GM13976 (cell line): Measurements from ENCODE around the gene TBC1D20.

Experiments used
- DNase-seq: peaks from one replicate; pipeline ENCODE4 v3.0.0; 2012; ENCODE audit warnings: low spot score
- CTCF ChIP-seq: IDR thresholded peaks from 2 replicates; pipeline ENCODE4 v1.5.1; 2012; ENCODE audit warnings: borderline replicate concordance, mild to moderate bottlenecking; ENCODE audit not compliant: insufficient read depth; ENCODE audit errors: extremely low read depth, missing control alignments, control extremely low read depth
- in situ Hi-C: fragments of 300-500 bp; cut with MboI; formaldehyde crosslinking; loops from one replicate; pipeline ENCODE4 v1.12.0; 2022; ENCODE audit warnings: low sequenced_read_pairs, mixed read lengths, inconsistent platforms; ENCODE audit not compliant: unreplicated experiment

TBC1D20 gene

DNA sequence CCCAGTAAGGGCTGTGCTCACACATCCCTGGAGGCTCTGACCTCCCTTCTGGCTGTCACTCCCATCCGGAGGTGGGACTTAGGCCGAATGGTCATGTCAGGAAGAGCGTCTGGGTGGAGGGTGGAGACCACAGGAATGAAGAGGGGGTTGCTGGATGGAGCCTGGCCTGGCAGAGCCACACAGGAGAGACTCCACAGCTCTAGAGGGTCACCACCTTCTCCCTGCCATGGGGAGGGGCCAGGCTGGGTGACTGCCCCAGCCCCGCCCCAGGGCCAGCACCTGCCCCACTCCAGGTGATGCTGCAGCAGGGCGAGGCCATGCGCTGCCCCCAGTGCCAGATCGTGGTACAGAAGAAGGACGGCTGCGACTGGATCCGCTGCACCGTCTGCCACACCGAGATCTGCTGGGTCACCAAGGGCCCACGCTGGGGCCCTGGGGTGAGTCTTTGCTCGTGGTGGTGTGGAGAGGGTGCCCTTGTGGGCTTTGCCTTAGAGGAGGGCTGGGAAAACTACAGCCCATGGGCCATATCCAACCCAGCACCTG, 33.6 kb downstream of the TBC1D20 start:
- in situ Hi-C loops, result no loop called here
- TF ChIP-seq CTCF, result no peak
- DNase-seq, result no peak

- DNase-seq, result no peak
- no peak for TF ChIP-seq CTCF
- in situ Hi-C loops, result no loop called here
Measured at GRCh38 chr20:427849-428657, 34.3 kb downstream of the TBC1D20 start.

DNA sequence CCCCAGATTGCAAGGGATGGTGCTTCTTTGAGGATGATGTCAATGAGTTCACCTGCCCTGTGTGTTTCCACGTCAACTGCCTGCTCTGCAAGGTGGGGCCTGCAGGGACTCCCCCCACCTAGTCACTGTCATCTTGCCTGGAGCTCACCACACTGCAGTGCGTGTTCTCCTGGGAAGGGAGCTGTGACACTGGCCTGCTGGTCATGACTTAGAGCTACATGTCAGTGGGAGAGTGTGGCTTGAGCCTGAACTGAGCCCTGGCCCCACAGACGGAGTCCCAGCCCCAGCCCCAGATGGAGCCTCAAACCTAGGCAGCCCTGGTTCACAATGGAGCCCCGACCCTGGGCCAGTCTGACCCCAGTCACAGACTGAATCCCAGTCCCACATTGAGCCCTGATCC, 34.9 kb downstream of the TBC1D20 start:
- TF ChIP-seq CTCF, result no peak
- DNase-seq, result no peak
- in situ Hi-C loops, result no loop called here

DNA sequence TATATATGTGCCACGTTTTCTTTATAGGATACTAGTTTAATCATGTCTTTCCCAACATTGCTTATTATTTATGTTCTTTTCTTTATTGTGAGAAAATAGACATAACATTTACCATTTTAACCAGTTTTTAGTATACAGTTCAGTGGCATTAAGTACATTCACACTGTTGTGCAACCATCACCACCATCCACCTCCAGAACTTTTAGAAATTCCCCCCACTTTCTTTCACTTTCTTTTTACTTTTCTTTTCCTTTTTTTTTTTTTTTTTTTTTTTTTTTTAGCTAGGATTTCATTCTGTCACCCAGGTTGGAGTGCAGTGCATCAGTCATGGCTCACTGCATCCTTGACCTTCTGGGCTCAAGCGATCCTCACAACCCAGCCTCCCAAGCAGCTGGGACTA, 35.8 kb downstream of the TBC1D20 start:
- in situ Hi-C loops, result no loop called here

GRCh38 chr20:421685-422250, 40.6 kb downstream of the TBC1D20 start:
- no peak for TF ChIP-seq CTCF
- DNase-seq, result no peak
- in situ Hi-C loops, result no loop called here

More for the DNA sequence above, 35.8 kb downstream of the TBC1D20 start:
- DNase-seq, result no peak
- TF ChIP-seq CTCF, result no peak

DNA sequence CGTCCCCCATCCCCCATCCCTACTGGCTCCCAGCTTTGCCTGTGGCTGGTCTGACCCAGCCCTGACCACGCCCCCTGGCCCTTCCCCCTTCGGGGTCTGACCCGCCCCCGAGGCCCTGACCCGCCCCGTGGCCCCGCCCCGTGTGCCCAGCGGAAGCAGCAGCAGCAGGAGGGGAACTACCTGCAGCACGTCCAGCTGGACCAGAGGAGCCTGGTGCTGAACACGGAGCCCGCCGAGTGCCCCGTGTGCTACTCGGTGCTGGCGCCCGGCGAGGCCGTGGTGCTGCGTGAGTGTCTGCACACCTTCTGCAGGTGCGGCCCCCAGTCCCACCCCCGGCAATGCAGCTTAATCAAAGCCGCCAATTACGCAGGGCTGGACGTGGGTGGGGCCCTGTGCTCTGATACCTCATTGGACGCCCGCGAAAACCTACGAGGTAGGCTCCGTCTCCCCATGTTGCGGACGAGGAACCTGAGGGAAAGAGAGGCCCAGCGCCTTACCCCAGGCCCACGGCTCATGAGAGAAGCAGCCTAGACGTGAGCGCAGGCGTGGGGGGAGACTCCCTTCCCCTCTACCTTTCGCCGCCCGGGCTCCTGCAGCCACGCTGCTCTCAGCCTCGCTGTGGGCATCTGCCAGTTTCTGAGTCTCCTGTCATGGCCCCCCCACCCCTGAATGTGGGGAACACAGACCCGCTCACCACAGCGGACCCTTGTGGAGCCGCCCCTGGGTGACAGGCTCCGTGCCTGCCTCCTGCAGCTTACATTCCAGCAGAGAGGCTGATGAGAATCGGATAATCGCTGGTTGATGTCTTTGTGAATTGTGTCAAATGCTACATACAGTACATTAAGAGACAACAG, 41.4 kb downstream of the TBC1D20 start:
- in situ Hi-C loops, result no loop called here
- no peak for TF ChIP-seq CTCF
- DNase-seq, result no peak
